GM18508 (cell line): ENCODE data around the gene NPNT.

Source experiments
- ATAC-seq: cut with Tn5 transposase; IDR thresholded peaks from one replicate; pipeline ENCODE4 v1.9.1; 2021; ENCODE audit warnings: moderate number of reproducible peaks; ENCODE audit not compliant: insufficient read depth, unreplicated experiment

NPNT gene

GRCh38 chr4:105912633-105913032 lies 17.4 kb downstream of the NPNT start:
- no peak for ATAC-seq

- ATAC-seq: no peak
Measured at GRCh38 chr4:105917171-105917685, 22.0 kb downstream of the NPNT start.

GRCh38 chr4:105921301-105921700 lies 26.0 kb downstream of the NPNT start:
- no peak for ATAC-seq

- ATAC-seq: no peak
Measured at GRCh38 chr4:105923497-105924238, 28.4 kb downstream of the NPNT start.

- ATAC-seq: no peak
Measured at GRCh38 chr4:105924341-105924740, 29.1 kb downstream of the NPNT start.

- ATAC-seq: no peak
Measured at GRCh38 chr4:105930698-105931097, 35.4 kb downstream of the NPNT start.

- no peak for ATAC-seq
Measured at GRCh38 chr4:105933083-105933482, 37.8 kb downstream of the NPNT start.

- ATAC-seq: no peak
Measured at GRCh38 chr4:105934386-105934785, 39.1 kb downstream of the NPNT start.

- no peak for ATAC-seq
Measured at GRCh38 chr4:105936901-105937300, 41.6 kb downstream of the NPNT start.

- no peak for ATAC-seq
Measured at GRCh38 chr4:105937759-105938158, 42.5 kb downstream of the NPNT start.

- no peak for ATAC-seq
Measured at GRCh38 chr4:105943234-105943633, 48.0 kb downstream of the NPNT start.

- ATAC-seq: no peak
Measured at GRCh38 chr4:105944540-105944939, 49.3 kb downstream of the NPNT start.

GRCh38 chr4:105946771-105947170 lies 51.5 kb downstream of the NPNT start:
- no peak for ATAC-seq

- ATAC-seq: no peak
Measured at GRCh38 chr4:105950701-105951100, 55.4 kb downstream of the NPNT start.

GRCh38 chr4:105951198-105951597 lies 55.9 kb downstream of the NPNT start:
- no peak for ATAC-seq

- ATAC-seq: no peak
Measured at GRCh38 chr4:105952591-105952990, 57.3 kb downstream of the NPNT start.

GRCh38 chr4:105956569-105956968 lies 61.3 kb downstream of the NPNT start:
- ATAC-seq: no peak

GRCh38 chr4:105957680-105958079 lies 62.4 kb downstream of the NPNT start:
- ATAC-seq: no peak

- no peak for ATAC-seq
Measured at GRCh38 chr4:105963461-105964400, 68.5 kb downstream of the NPNT start.

- no peak for ATAC-seq
Measured at GRCh38 chr4:105965183-105965800, 70.0 kb downstream of the NPNT start.

GRCh38 chr4:105966051-105966450 lies 70.8 kb downstream of the NPNT start:
- no peak for ATAC-seq
